Erythroblast (primary cell): ENCODE measurements around the gene CLIP4.
A peak's percentile ranks its signal among the peaks of the same experiment; 100 is the strongest.

Experiments
- DNase-seq, 2 experiments: peaks; one replicate each; lab custom pipeline; 2025; lab: John Stamatoyannopoulos, UW
- GATA1 ChIP-seq: IDR thresholded peaks from 2 replicates; pipeline ENCODE4 v1.6.1; 2011; ENCODE audit warnings: low read depth, mild to moderate bottlenecking, control low read depth, low read length, moderate library complexity
- POLR2A ChIP-seq: IDR thresholded peaks from 2 replicates; pipeline ENCODE4 v1.6.1; 2011; ENCODE audit warnings: mild to moderate bottlenecking, low read length

CLIP4 gene

DNA sequence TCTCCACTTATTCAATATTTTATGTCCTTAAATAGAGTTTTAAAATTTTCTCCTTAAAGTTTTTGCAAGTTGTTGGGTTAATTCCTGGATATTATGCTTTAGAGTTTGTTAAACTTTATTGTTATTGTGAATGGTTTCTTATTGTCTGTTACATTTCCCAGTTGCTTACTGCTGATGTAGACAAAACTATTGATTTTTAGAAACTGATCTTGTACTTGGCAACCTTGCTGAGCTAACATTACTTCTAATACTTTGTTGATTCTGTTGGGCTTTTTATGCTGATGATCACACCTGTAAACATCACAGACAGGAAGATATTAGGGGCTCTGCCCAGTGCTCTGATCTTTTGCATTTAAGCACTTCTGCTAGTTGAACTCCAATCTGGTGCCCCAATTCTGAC lies 2.8 kb upstream of the CLIP4 start:
- no peak for DNase-seq
- no peak for TF ChIP-seq GATA1
- no peak for TF ChIP-seq POLR2A

GRCh38 chr2:29113027-29113686 lies 2.1 kb upstream of the CLIP4 start:
- no peak for DNase-seq
- TF ChIP-seq POLR2A (no peak), GATA1 (no peak)

- peak; percentile 58 for TF ChIP-seq POLR2A
- no peak for TF ChIP-seq GATA1
- DNase-seq: peak; percentile 94 to 98
Observed at GRCh38 chr2:29113891-29114321, 1.3 kb upstream of the CLIP4 start.

GRCh38 chr2:29114586-29114945 lies 649 bp upstream of the CLIP4 start:
- TF ChIP-seq GATA1 (no peak), POLR2A (no peak)
- peak in 1 of 2 experiments; percentile 57 for DNase-seq

GRCh38 chr2:29115797-29116781 lies 874 bp downstream of the CLIP4 start:
- peak; percentile 41 to 65 for DNase-seq
- no peak for TF ChIP-seq GATA1
- peak; percentile 37 for TF ChIP-seq POLR2A

GRCh38 chr2:29117636-29118303 lies 2.6 kb downstream of the CLIP4 start:
- peak in 1 of 2 experiments; percentile 11 for DNase-seq
- TF ChIP-seq POLR2A (no peak), GATA1 (no peak)

GRCh38 chr2:29119211-29119610 lies 4.0 kb downstream of the CLIP4 start:
- no peak for DNase-seq
- TF ChIP-seq GATA1 (no peak), POLR2A (no peak)

- no peak for DNase-seq
- TF ChIP-seq GATA1 (no peak), POLR2A (no peak)
Observed at GRCh38 chr2:29120846-29121245, 5.6 kb downstream of the CLIP4 start.

DNA sequence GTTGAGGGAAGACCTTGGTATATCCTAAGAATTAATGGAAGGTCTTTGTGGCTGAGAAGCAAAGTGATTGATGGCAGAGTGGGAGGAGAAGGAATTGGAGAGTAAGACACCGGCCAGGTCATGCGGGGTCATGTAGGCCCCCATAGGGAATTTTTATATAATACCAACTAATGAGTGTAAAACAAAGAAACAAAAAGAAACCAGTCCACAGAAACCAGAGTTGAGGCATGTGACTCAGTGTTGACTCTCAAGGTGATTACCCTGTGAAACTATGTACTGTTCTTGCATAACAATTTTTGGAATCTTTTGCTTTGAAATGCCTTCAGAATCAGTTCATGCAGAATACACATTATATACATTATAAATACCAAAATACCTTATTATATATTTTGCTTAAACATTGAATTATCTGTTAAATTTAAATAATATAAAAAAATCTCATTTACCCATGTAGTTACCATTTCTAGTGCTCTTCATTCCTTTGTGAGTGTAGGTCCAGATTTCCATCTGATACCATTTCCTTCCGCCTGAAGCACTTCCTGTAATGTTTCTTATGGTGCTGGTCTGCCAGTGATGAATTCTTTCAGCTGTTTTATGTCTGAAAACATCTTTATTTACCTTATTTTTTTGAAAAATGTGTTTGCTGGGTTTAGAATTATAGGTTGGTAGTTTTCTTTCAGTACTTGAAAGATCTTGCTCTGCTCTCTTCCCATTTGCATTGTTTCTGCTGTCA lies 8.6 kb downstream of the CLIP4 start:
- TF ChIP-seq POLR2A: no peak
- no peak for TF ChIP-seq GATA1
- DNase-seq: no peak

GRCh38 chr2:29124504-29124903 lies 9.3 kb downstream of the CLIP4 start:
- DNase-seq: no peak
- TF ChIP-seq POLR2A (no peak), GATA1 (no peak)

- DNase-seq: peak in 1 of 2 experiments; percentile 34
- TF ChIP-seq GATA1 (no peak), POLR2A (no peak)
Observed at GRCh38 chr2:29129586-29130281, 14.5 kb downstream of the CLIP4 start.

GRCh38 chr2:29130295-29130694 lies 15.1 kb downstream of the CLIP4 start:
- no peak for TF ChIP-seq GATA1
- TF ChIP-seq POLR2A: no peak
- peak; percentile 73 to 85 for DNase-seq

GRCh38 chr2:29134933-29135332 lies 19.7 kb downstream of the CLIP4 start:
- TF ChIP-seq POLR2A: no peak
- TF ChIP-seq GATA1: no peak
- no peak for DNase-seq
